Activated T-helper 2 cell treated with anti-CD3 and anti-CD28 coated beads, Interferon-gamma antibody, Interleukin-2, Interleukin-4, amounts not matched to agents 10 μg/mL and 5 μg/mL and 100 μg/mL, durations not matched to agents 14 hours and 24 hours and 36 hours (primary cell): ENCODE data around the gene LRBA. TPM values are rescaled to one million over a fixed set of nuclear protein-coding genes. Genes with fewer than 3 reads are reported as not detected.

Experiments used
- DNase-seq: peaks from one replicate; pipeline ENCODE4 v3.0.0; 2021; ENCODE audit warnings: low spot score
- H3K27ac Mint-ChIP-seq: one replicate; pipeline ENCODE4 v1.8.0; 2021; ENCODE audit warnings: mixed read lengths
- H3K27me3 Mint-ChIP-seq: one replicate; pipeline ENCODE4 v1.8.0; 2021; ENCODE audit warnings: low read depth, mixed read lengths
- H3K36me3 Mint-ChIP-seq: one replicate; pipeline ENCODE4 v1.8.0; 2021; ENCODE audit warnings: low read depth, mixed read lengths
- H3K4me1 Mint-ChIP-seq: one replicate; pipeline ENCODE4 v1.8.0; 2021; ENCODE audit warnings: low read depth, mixed read lengths
- H3K4me3 Mint-ChIP-seq: one replicate; pipeline ENCODE4 v1.8.0; 2021; ENCODE audit warnings: low read depth, mild to moderate bottlenecking, moderate library complexity, mixed read lengths
- H3K9me3 Mint-ChIP-seq: one replicate; pipeline ENCODE4 v1.8.0; 2021; ENCODE audit warnings: mixed read lengths
- intact Hi-C: fragments of 100-400 bp; cut with micrococcal nuclease; formaldehyde crosslinking; loops from one replicate; pipeline ENCODE4 v1.15.1; 2023
- total RNA-seq: library from RNA; stranded (reverse); gene quantifications from 2 replicates; pipeline ENCODE4 v1.2.3, GENCODE V29; 2022

Gene LRBA
- total RNA-seq, 1 donor from 2014 or later = 46.4 TPM

- peaks cover 41% of the 10 kb centered on the region for H3K36me3 Mint-ChIP-seq
- H3K4me3 Mint-ChIP-seq = no peak overlapping the region
- DNase-seq = no peak
- no peaks in the 10 kb centered on the region for H3K27me3 Mint-ChIP-seq
- H3K9me3 Mint-ChIP-seq = no peaks in the 10 kb centered on the region
- H3K27ac Mint-ChIP-seq = no peak overlapping the region
- no peaks in the 10 kb centered on the region for H3K4me1 Mint-ChIP-seq
- intact Hi-C loops = no loop called here
Measured at GRCh38 chr4:150584111-150584915, 430.8 kb downstream of the LRBA start.

GRCh38 chr4:150583287-150584110, 431.6 kb downstream of the LRBA start:
- DNase-seq = no peak
- Mint-ChIP-seq H3K4me3 (no peak overlapping the region), H3K9me3 (no peaks in the 10 kb centered on the region), H3K27me3 (no peaks in the 10 kb centered on the region), H3K4me1 (no peaks in the 10 kb centered on the region), H3K27ac (no peak overlapping the region), H3K36me3 (peaks cover 46% of the 10 kb centered on the region)
- intact Hi-C loops = no loop called here

GRCh38 chr4:150582873-150583286, 432.2 kb downstream of the LRBA start:
- no peaks in the 10 kb centered on the region for H3K9me3 Mint-ChIP-seq
- intact Hi-C loops = no loop called here
- no peak overlapping the region for H3K27ac Mint-ChIP-seq
- peaks cover 46% of the 10 kb centered on the region for H3K36me3 Mint-ChIP-seq
- no peaks in the 10 kb centered on the region for H3K4me1 Mint-ChIP-seq
- H3K27me3 Mint-ChIP-seq = no peaks in the 10 kb centered on the region
- H3K4me3 Mint-ChIP-seq = no peak overlapping the region
- no peak for DNase-seq

GRCh38 chr4:150582146-150582872, 432.8 kb downstream of the LRBA start, which contains the start of gene MAB21L2:
Gene MAB21L2, plus strand, starts transcription at chr4:150582151. Its CDS starts 879 bp downstream, at chr4:150583030.
- no peak for DNase-seq
- Mint-ChIP-seq H3K4me3 (no peak within 1 kb of the TSS), H3K36me3 (peaks cover 46% of the 10 kb centered on the region), H3K27me3 (no peaks in the 10 kb centered on the region), H3K4me1 (no peaks in the 10 kb centered on the region), H3K27ac (no peak within 1 kb of the TSS), H3K9me3 (no peaks in the 10 kb centered on the region)
- intact Hi-C loops = no loop called here

GRCh38 chr4:150581641-150582051, 433.4 kb downstream of the LRBA start:
- Mint-ChIP-seq H3K36me3 (peaks cover 46% of the 10 kb centered on the region), H3K9me3 (no peaks in the 10 kb centered on the region), H3K4me3 (no peak overlapping the region), H3K27ac (no peak overlapping the region), H3K4me1 (no peaks in the 10 kb centered on the region), H3K27me3 (no peaks in the 10 kb centered on the region)
- no peak for DNase-seq
- intact Hi-C loops = no loop called here

GRCh38 chr4:150581056-150581605, 434.0 kb downstream of the LRBA start:
- H3K4me3 Mint-ChIP-seq = no peak overlapping the region
- H3K9me3 Mint-ChIP-seq = no peaks in the 10 kb centered on the region
- intact Hi-C loops = no loop called here
- H3K36me3 Mint-ChIP-seq = peaks cover 43% of the 10 kb centered on the region
- no peaks in the 10 kb centered on the region for H3K27me3 Mint-ChIP-seq
- no peaks in the 10 kb centered on the region for H3K4me1 Mint-ChIP-seq
- H3K27ac Mint-ChIP-seq = no peak overlapping the region
- no peak for DNase-seq

GRCh38 chr4:150580306-150580705, 434.8 kb downstream of the LRBA start:
- H3K9me3 Mint-ChIP-seq = no peaks in the 10 kb centered on the region
- no peaks in the 10 kb centered on the region for H3K27me3 Mint-ChIP-seq
- no peak overlapping the region for H3K27ac Mint-ChIP-seq
- no peaks in the 10 kb centered on the region for H3K4me1 Mint-ChIP-seq
- H3K36me3 Mint-ChIP-seq = peaks cover 42% of the 10 kb centered on the region
- no peak for DNase-seq
- no peak overlapping the region for H3K4me3 Mint-ChIP-seq
- intact Hi-C loops = no loop called here

GRCh38 chr4:150579551-150580234, 435.4 kb downstream of the LRBA start:
- no peak for DNase-seq
- Mint-ChIP-seq H3K9me3 (no peaks in the 10 kb centered on the region), H3K4me1 (no peaks in the 10 kb centered on the region), H3K27ac (no peak overlapping the region), H3K27me3 (no peaks in the 10 kb centered on the region), H3K4me3 (no peak overlapping the region), H3K36me3 (peaks cover 42% of the 10 kb centered on the region)
- intact Hi-C loops = no loop called here

GRCh38 chr4:150578745-150579501, 436.2 kb downstream of the LRBA start:
- no peaks in the 10 kb centered on the region for H3K4me1 Mint-ChIP-seq
- no peak for DNase-seq
- no peaks in the 10 kb centered on the region for H3K27me3 Mint-ChIP-seq
- H3K9me3 Mint-ChIP-seq = no peaks in the 10 kb centered on the region
- H3K27ac Mint-ChIP-seq = no peak overlapping the region
- H3K4me3 Mint-ChIP-seq = no peak overlapping the region
- H3K36me3 Mint-ChIP-seq = peaks cover 34% of the 10 kb centered on the region
- intact Hi-C loops = no loop called here

GRCh38 chr4:150577796-150578195, 437.3 kb downstream of the LRBA start:
- intact Hi-C loops = no loop called here
- peaks cover 8% of the 10 kb centered on the region for H3K4me1 Mint-ChIP-seq
- H3K36me3 Mint-ChIP-seq = peaks cover 25% of the 10 kb centered on the region
- no peaks in the 10 kb centered on the region for H3K9me3 Mint-ChIP-seq
- H3K27ac Mint-ChIP-seq = no peak overlapping the region
- no peak overlapping the region for H3K4me3 Mint-ChIP-seq
- H3K27me3 Mint-ChIP-seq = no peaks in the 10 kb centered on the region
- no peak for DNase-seq

GRCh38 chr4:150574678-150575077, 440.4 kb downstream of the LRBA start:
- H3K27ac Mint-ChIP-seq = no peak overlapping the region
- peaks cover 7% of the 10 kb centered on the region for H3K36me3 Mint-ChIP-seq
- no peaks in the 10 kb centered on the region for H3K9me3 Mint-ChIP-seq
- intact Hi-C loops = no loop called here
- H3K4me1 Mint-ChIP-seq = peaks cover 8% of the 10 kb centered on the region
- no peaks in the 10 kb centered on the region for H3K27me3 Mint-ChIP-seq
- H3K4me3 Mint-ChIP-seq = no peak overlapping the region
- no peak for DNase-seq
